Activated T-cell treated with anti-CD3 and anti-CD28 coated beads for 4 hours (primary cell): ENCODE results near the gene KANK2.
"Not testable (repeated sequence)": the region's sequence is repeated elsewhere in the genome, so short reads cannot be mapped to it uniquely, and the experiment has no call there.

ENCODE experiments used
- DNase-seq: peaks from one replicate; pipeline ENCODE4 v3.0.0-alpha.2; 2020

The KANK2 gene

GRCh38 chr19:11169896-11170678 is 27.3 kb downstream of the KANK2 start:
- no peak for DNase-seq

- no peak for DNase-seq
Observed at GRCh38 chr19:11168568-11168967, 28.8 kb downstream of the KANK2 start.

- no peak for DNase-seq
Observed at GRCh38 chr19:11166281-11167142, 30.8 kb downstream of the KANK2 start.

- no peak for DNase-seq
Observed at GRCh38 chr19:11165486-11166030, 31.8 kb downstream of the KANK2 start.

- DNase-seq: no peak
Observed at GRCh38 chr19:11164879-11165406, 32.4 kb downstream of the KANK2 start.

GRCh38 chr19:11164296-11164695 is 33.0 kb downstream of the KANK2 start:
- no peak for DNase-seq

GRCh38 chr19:11160440-11160768 is 36.9 kb downstream of the KANK2 start:
- not testable (repeated sequence) for DNase-seq

GRCh38 chr19:11159598-11160439 is 37.5 kb downstream of the KANK2 start:
- DNase-seq: no peak

- peak; percentile 73 for DNase-seq
Observed at GRCh38 chr19:11155373-11156120, 41.8 kb downstream of the KANK2 start, which contains the start of gene SPC24. TSS of gene SPC24 (minus strand) at chr19:11155782. CDS start at chr19:11155776, 6 bp downstream.

- DNase-seq: no peak
Observed at GRCh38 chr19:11154683-11155047, 42.7 kb downstream of the KANK2 start.

GRCh38 chr19:11152318-11153062 is 44.9 kb downstream of the KANK2 start:
- DNase-seq: no peak

GRCh38 chr19:11151181-11151580 is 46.2 kb downstream of the KANK2 start:
- DNase-seq: no peak

- no peak for DNase-seq
Observed at GRCh38 chr19:11148001-11148400, 49.3 kb downstream of the KANK2 start.

GRCh38 chr19:11145536-11145924 is 51.8 kb downstream of the KANK2 start:
- DNase-seq: no peak

- DNase-seq: no peak
Observed at GRCh38 chr19:11142528-11143171, 54.7 kb downstream of the KANK2 start.

GRCh38 chr19:11141937-11142527 is 55.3 kb downstream of the KANK2 start:
- DNase-seq: no peak

GRCh38 chr19:11140896-11141295 is 56.4 kb downstream of the KANK2 start:
- no peak for DNase-seq

- not testable (repeated sequence) for DNase-seq
Observed at GRCh38 chr19:11140023-11140538, 57.3 kb downstream of the KANK2 start.

GRCh38 chr19:11138601-11139300 is 58.6 kb downstream of the KANK2 start:
- no peak for DNase-seq
